Fibroblast of lung (primary cell): ENCODE results near the gene ZC3H12D. TPM values are rescaled to one million over a fixed set of nuclear protein-coding genes. Genes with fewer than 3 reads are reported as not detected.

Experiments
- DNase-seq, 2 donors: peaks; one replicate each; pipeline versions ENCODE4 v3.0.0 to v3.0.0-alpha.2; 2010; ENCODE audit warnings: low read depth in 2 of 2
- H2AFZ ChIP-seq: 2 replicates; pipeline ENCODE4 v1.5.1; 2012; ENCODE audit warnings: low read length, control low read depth, inconsistent platforms
- H3K27ac ChIP-seq: 2 replicates; pipeline ENCODE4 v1.5.1; 2011; ENCODE audit warnings: low read length, control low read depth; ENCODE audit not compliant: insufficient read depth
- H3K27me3 ChIP-seq: 2 replicates; pipeline ENCODE4 v1.5.1; 2011; ENCODE audit warnings: mild to moderate bottlenecking, low read length; ENCODE audit not compliant: control insufficient read depth, insufficient read depth
- H3K36me3 ChIP-seq: 2 replicates; pipeline ENCODE4 v1.5.1; 2011; ENCODE audit warnings: low read length; ENCODE audit not compliant: control insufficient read depth, insufficient read depth
- H3K4me1 ChIP-seq: 2 replicates; pipeline ENCODE4 v1.5.1; 2011; ENCODE audit warnings: low read length; ENCODE audit not compliant: control insufficient read depth, insufficient read depth; ENCODE audit errors: extremely low read depth
- H3K4me2 ChIP-seq: 2 replicates; pipeline ENCODE4 v1.5.1; 2011; ENCODE audit warnings: low read length, control low read depth; ENCODE audit not compliant: insufficient read depth; ENCODE audit errors: extremely low read depth
- H3K4me3 ChIP-seq, 4 experiments: fragments of 200-600 bp in 1 of 4; sonication (generic) in 1 of 4; replicated peaks in 1 of 4; 2 replicates each; pipeline ENCODE4 v1.5.1; 2011 to 2016; ENCODE audit warnings: low read length in 4 of 4, low read depth in 3 of 4, mild to moderate bottlenecking in 3 of 4, control low read depth in 2 of 4, inconsistent platforms in 1 of 4, mixed read lengths in 1 of 4; ENCODE audit not compliant: insufficient read depth in 1 of 4; ENCODE audit errors: control extremely low read depth in 1 of 4
- H3K79me2 ChIP-seq: 2 replicates; pipeline ENCODE4 v1.5.1; 2012; ENCODE audit warnings: mild to moderate bottlenecking, low read length, inconsistent platforms; ENCODE audit not compliant: control insufficient read depth, insufficient read depth
- H3K9ac ChIP-seq: 2 replicates; pipeline ENCODE4 v1.5.1; 2011; ENCODE audit warnings: mild to moderate bottlenecking, low read length, control low read depth; ENCODE audit not compliant: insufficient read depth
- H3K9me3 ChIP-seq: 2 replicates; pipeline ENCODE4 v1.5.1; 2012; ENCODE audit warnings: low read depth, low read length; ENCODE audit not compliant: control insufficient read depth, insufficient read depth
- H4K20me1 ChIP-seq: 2 replicates; pipeline ENCODE4 v1.5.1; 2011; ENCODE audit warnings: low read length; ENCODE audit not compliant: control insufficient read depth, insufficient read depth; ENCODE audit errors: extremely low read depth
- EZH2 ChIP-seq: IDR thresholded peaks from 2 replicates; pipeline ENCODE4 v1.5.1; 2012; ENCODE audit warnings: low read length, control low read depth, mild to moderate bottlenecking; ENCODE audit errors: missing control alignments
- polyA plus RNA-seq, 2 donors: library from polyadenylated mRNA; depleted of rRNA in 1 of 2; stranded (reverse) in 1 of 2; unstranded in 1 of 2; fragments of >200 nt; gene quantifications; 2 replicates each; pipeline ENCODE4 v1.2.1, GENCODE V29; 2011 to 2012; ENCODE audit warnings: missing spikeins in 1 of 2
- total RNA-seq: library from RNA; depleted of rRNA; stranded (reverse); fragments of >200 nt; gene quantifications from 2 replicates; pipeline ENCODE4 v1.2.1, GENCODE V29; 2014
- TF ChIP-seq, protein P1 (sequence below), 2 donors: IDR thresholded peaks in 1 of 2; conservative IDR thresholded peaks in 1 of 2; 1 replicate in 1 of 2; 2 replicates in 1 of 2; pipeline ENCODE4 v1.5.1; 2011 to 2012; ENCODE audit warnings: low read length in 2 of 2, control low read depth in 1 of 2, inconsistent platforms in 1 of 2, low read depth in 1 of 2, mild to moderate bottlenecking in 1 of 2

Gene ZC3H12D
- total and polyA plus RNA-seq, 2 donors (not counting 1 experiment from before 2014, with no cell fraction given), result 0.01 to 0.17 TPM

DNA sequence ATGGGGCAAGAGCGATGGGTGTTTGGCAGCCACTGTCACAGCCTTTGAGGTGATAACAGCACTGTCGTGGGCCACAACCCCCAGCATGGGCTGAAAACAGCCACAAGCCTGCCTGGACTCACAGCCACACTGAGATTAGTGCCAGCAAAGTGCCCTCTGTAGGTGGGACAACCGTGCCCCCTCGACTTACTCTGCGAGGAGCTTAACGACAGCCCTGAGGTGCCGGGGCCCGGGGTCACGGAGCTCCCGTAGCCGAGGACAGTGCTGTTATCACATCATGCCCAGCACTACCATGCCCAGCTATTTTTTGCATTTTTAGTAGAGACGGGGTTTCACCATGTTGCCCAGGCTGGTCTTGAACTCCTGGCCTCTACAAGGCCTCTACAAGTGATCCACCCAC is 48.2 kb downstream of the ZC3H12D start:
- Histone ChIP-seq H3K9ac (no peak overlapping the region), H3K9me3 (no peaks in the 10 kb centered on the region), H3K4me1 (no peaks in the 10 kb centered on the region), H3K27ac (no peak overlapping the region), H3K27me3 (no peaks in the 10 kb centered on the region), H3K4me2 (no peak overlapping the region), H4K20me1 (no peaks in the 10 kb centered on the region), H3K4me3 (no peak overlapping the region), H3K36me3 (no peaks in the 10 kb centered on the region), H2AFZ (no peak overlapping the region), H3K79me2 (no peaks in the 10 kb centered on the region)
- TF ChIP-seq EZH2, result no peak
- TF ChIP-seq, protein P1, sequence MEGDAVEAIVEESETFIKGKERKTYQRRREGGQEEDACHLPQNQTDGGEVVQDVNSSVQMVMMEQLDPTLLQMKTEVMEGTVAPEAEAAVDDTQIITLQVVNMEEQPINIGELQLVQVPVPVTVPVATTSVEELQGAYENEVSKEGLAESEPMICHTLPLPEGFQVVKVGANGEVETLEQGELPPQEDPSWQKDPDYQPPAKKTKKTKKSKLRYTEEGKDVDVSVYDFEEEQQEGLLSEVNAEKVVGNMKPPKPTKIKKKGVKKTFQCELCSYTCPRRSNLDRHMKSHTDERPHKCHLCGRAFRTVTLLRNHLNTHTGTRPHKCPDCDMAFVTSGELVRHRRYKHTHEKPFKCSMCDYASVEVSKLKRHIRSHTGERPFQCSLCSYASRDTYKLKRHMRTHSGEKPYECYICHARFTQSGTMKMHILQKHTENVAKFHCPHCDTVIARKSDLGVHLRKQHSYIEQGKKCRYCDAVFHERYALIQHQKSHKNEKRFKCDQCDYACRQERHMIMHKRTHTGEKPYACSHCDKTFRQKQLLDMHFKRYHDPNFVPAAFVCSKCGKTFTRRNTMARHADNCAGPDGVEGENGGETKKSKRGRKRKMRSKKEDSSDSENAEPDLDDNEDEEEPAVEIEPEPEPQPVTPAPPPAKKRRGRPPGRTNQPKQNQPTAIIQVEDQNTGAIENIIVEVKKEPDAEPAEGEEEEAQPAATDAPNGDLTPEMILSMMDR (conservative IDR thresholded peaks at IDR 0.05 in 1 of 2, IDR thresholded peaks at IDR 0.05 in 1 of 2; ENCODE audit: low read depth in 1 of 2, low read length in 2 of 2), result no peak
- no peak for DNase-seq

DNA sequence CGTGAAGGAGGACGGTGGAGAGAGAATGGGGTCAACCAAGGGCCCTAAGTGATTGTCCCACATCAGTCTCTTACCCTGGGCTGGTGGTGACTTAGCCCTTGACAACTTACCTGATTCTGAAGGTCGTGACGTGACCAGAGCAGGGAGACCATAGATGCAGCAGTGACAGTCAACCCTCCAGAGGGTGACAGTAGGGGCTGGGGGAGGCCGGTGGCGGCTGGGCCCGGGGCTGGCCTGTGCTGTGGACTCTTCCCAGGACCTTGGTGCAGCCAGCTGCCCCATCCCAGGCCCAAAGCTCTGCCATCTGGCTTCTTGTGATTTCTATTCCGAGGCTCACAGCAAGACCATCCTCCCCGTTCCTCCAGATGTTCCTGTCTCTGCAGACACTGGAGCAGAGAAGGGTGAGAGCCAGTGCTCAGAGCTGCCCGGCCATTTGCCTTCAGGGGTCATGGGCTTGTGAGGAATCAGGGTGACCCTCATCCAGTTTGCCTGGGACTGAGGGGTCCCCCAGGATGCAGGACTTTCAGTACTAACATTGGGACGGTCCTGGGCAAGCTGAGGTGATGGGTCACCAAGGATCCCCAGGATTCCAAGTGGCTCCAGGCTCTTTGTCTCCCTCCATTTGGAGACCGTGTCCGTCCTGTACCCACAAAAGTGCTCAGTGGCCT is 48.8 kb downstream of the ZC3H12D start:
- Histone ChIP-seq H2AFZ (no peak overlapping the region), H3K27me3 (no peaks in the 10 kb centered on the region), H3K9me3 (no peaks in the 10 kb centered on the region), H3K27ac (no peak overlapping the region), H3K9ac (no peak overlapping the region), H3K4me1 (no peaks in the 10 kb centered on the region), H3K4me2 (no peak overlapping the region), H4K20me1 (no peaks in the 10 kb centered on the region), H3K79me2 (no peaks in the 10 kb centered on the region), H3K4me3 (no peak overlapping the region), H3K36me3 (no peaks in the 10 kb centered on the region)
- no peak for DNase-seq
- no peak for TF ChIP-seq EZH2
- TF ChIP-seq, protein P1 (conservative IDR thresholded peaks at IDR 0.05 in 1 of 2, IDR thresholded peaks at IDR 0.05 in 1 of 2; ENCODE audit: low read depth in 1 of 2, low read length in 2 of 2), result no peak

DNA sequence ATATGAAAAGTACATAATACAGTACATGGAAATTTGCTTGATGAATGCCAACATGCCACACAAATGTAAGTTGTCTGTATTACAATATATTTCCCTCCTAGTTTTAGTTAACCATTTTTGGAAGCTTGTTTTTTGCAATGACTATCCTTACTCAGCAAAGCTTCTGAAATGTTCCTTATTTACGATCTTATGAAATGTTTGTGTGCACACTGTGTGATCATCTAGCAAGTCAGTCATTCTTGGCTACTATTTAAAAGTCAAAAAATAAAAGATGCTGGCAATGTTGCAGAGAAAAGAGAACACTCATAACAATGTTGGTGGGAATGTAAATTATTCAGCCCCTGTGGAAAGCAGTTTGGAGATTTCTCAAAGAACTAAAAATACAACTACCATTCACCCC is 50.9 kb downstream of the ZC3H12D start:
- no peaks in the 10 kb centered on the region for H3K27me3 ChIP-seq
- no peak overlapping the region for H3K4me2 ChIP-seq
- H2AFZ ChIP-seq, result no peak overlapping the region
- H3K27ac ChIP-seq, result no peak overlapping the region
- no peak for TF ChIP-seq EZH2
- TF ChIP-seq, protein P1 (conservative IDR thresholded peaks at IDR 0.05 in 1 of 2, IDR thresholded peaks at IDR 0.05 in 1 of 2; ENCODE audit: low read depth in 1 of 2, low read length in 2 of 2), result no peak
- no peaks in the 10 kb centered on the region for H3K9me3 ChIP-seq
- no peaks in the 10 kb centered on the region for H4K20me1 ChIP-seq
- H3K79me2 ChIP-seq, result no peaks in the 10 kb centered on the region
- no peaks in the 10 kb centered on the region for H3K4me1 ChIP-seq
- no peaks in the 10 kb centered on the region for H3K36me3 ChIP-seq
- H3K9ac ChIP-seq, result no peak overlapping the region
- DNase-seq, result no peak
- H3K4me3 ChIP-seq, result no peak overlapping the region
